ENCODE results near the gene PRPSAP1. TPM values are rescaled to one million over a fixed set of nuclear protein-coding genes. Genes with fewer than 3 reads are reported as not detected.
"Not testable (repeated sequence)": the region's sequence is repeated elsewhere in the genome, so short reads cannot be mapped to it uniquely, and the experiment has no call there.

Gene PRPSAP1
- total RNA-seq, 2 experiments from 2014 or later, result 63.9 to 64.7 TPM

- peaks cover 13% of the 10 kb centered on the region for H3K36me3 Mint-ChIP-seq
- CTCF ChIA-PET, result not testable (repeated sequence)
Measured at GRCh38 chr17:76346936-76347335, 6.8 kb downstream of the PRPSAP1 start.

GRCh38 chr17:76345377-76345974, 8.2 kb downstream of the PRPSAP1 start:
- DNase-seq (no peak), ATAC-seq (no peak)
- H3K36me3 Mint-ChIP-seq, result peaks cover 18% of the 10 kb centered on the region
- H3K4me1 Mint-ChIP-seq, result peaks cover 2% of the 10 kb centered on the region
- H3K9me3 Mint-ChIP-seq (ENCODE audit: low read depth), result no peaks in the 10 kb centered on the region
- CTCF ChIA-PET, result interaction anchor here (0.7 to 1.3 kb wide), 3 partner anchors 52 to 279 kb away, joined by 3 to 5 read pairs (median 3); no protein-coding TSS in a partner anchor
- H3K27ac Mint-ChIP-seq, result no peak overlapping the region
- no peaks in the 10 kb centered on the region for H3K27me3 Mint-ChIP-seq
- H3K4me3 Mint-ChIP-seq, result no peak overlapping the region

More at GRCh38 chr17:76346936-76347335, 6.8 kb downstream of the PRPSAP1 start:
- not testable (repeated sequence) for ATAC-seq; H3K27me3 Mint-ChIP-seq; H3K4me3 Mint-ChIP-seq; H3K27ac Mint-ChIP-seq; H3K4me1 Mint-ChIP-seq; DNase-seq; H3K9me3 Mint-ChIP-seq (ENCODE audit: low read depth)

DNA sequence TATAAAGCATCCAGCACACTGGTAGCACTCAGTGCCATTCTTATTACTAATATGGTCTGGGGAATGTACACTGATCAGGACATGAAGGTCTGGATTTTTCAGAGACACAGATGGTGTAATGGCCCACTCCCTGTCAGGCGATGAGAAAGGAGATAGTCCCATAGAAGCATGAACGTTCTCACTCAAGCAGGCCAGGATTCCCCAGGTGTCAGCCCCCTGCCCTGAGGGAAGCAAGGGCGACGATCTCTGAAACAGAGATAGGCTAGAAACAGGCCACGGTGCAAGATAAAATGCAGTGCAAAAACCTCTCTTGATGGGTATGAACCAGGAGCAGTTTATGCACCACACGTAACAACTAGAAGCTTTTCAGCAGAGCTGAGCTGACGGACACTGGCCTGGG, 10.6 kb downstream of the PRPSAP1 start:
- Mint-ChIP-seq H3K4me3 (no peak overlapping the region), H3K9me3 (ENCODE audit: low read depth) (no peaks in the 10 kb centered on the region), H3K27me3 (no peaks in the 10 kb centered on the region), H3K36me3 (peaks cover 18% of the 10 kb centered on the region), H3K4me1 (no peaks in the 10 kb centered on the region), H3K27ac (no peak overlapping the region)
- CTCF ChIA-PET, result interaction anchor here (1.7 kb wide), 1 partner anchor 55 kb away, joined by 4 read pairs; no protein-coding TSS in a partner anchor
- DNase-seq (no peak), ATAC-seq (no peak)

DNA sequence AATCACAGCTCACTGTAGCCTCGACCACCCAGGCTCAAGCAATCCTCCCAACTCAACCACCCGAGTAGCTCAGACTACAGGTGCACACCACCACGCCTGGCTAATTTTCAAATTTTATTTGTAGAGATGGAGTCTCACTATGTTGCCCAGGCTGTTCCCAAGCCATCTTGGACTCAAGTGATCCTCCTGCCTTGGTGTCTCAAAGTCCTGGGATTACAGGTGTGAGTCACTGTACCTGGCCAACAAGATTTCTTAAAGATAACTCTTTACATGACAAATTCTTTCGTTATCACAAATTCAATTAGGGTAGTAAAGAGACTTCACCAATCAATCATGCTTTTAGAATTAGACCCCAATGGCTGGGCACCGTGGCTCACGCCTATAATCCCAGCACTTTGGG, 12.4 kb downstream of the PRPSAP1 start:
- no peaks in the 10 kb centered on the region for H3K9me3 Mint-ChIP-seq (ENCODE audit: low read depth)
- ATAC-seq (no peak), DNase-seq (no peak)
- no peak overlapping the region for H3K4me3 Mint-ChIP-seq
- H3K36me3 Mint-ChIP-seq, result peaks cover 11% of the 10 kb centered on the region
- H3K27ac Mint-ChIP-seq, result no peak overlapping the region
- no peaks in the 10 kb centered on the region for H3K27me3 Mint-ChIP-seq
- CTCF ChIA-PET, result interaction anchor here (0.9 kb wide), 2 partner anchors 43 to 329 kb away, joined by 4 read pairs; partner anchors contain the start of gene SPHK1
- H3K4me1 Mint-ChIP-seq, result peaks cover 6% of the 10 kb centered on the region

- no peak overlapping the region for H3K27ac Mint-ChIP-seq
- no peak for DNase-seq
- peaks cover 11% of the 10 kb centered on the region for H3K36me3 Mint-ChIP-seq
- peaks cover 6% of the 10 kb centered on the region for H3K4me1 Mint-ChIP-seq
- ATAC-seq, result no peak
- no peaks in the 10 kb centered on the region for H3K9me3 Mint-ChIP-seq (ENCODE audit: low read depth)
- CTCF ChIA-PET, result interaction anchor here (1.0 to 1.3 kb wide), 2 partner anchors 34 to 71 kb away, joined by 3 to 4 read pairs; no protein-coding TSS in a partner anchor
- no peaks in the 10 kb centered on the region for H3K27me3 Mint-ChIP-seq
- no peak overlapping the region for H3K4me3 Mint-ChIP-seq
Measured at GRCh38 chr17:76337413-76337777, 16.3 kb downstream of the PRPSAP1 start.

DNA sequence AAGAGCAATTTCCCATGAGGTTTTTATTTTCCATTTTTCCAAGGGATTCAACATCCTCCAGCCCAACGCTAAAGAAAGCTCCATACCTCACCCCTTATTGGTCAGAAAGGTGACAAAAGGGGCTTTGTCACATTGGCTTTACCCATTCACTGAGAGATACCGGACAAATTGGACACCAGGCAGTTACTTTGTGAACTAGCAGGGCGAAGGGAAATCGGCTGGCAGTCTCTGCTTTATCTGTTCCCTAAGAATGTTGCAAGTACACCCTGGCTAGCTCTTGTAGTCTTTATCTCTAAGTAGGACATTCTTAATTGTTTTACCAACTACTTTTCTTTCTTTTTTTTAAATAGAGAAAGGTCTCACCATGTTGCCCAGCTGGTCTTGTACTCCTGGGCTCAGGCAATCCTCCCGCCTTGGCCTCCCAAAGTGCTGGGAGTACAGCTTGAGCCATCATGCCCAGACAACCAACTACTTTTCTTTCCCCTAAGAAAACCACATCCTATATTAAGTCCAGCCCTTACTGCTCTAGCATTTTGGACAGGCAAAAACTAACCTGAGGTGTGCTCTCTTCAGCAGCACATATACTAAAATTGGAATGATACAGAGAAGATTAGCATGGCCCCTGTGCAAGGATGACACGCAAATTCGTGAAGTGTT, 16.8 kb downstream of the PRPSAP1 start:
- Mint-ChIP-seq H3K27me3 (no peaks in the 10 kb centered on the region), H3K4me1 (peaks cover 6% of the 10 kb centered on the region), H3K27ac (no peak overlapping the region)

GRCh38 chr17:76335716-76336381, 17.9 kb downstream of the PRPSAP1 start:
- DNase-seq, result no peak
- CTCF ChIA-PET, result interaction anchor here (1.4 kb wide), 1 partner anchor 62 kb away, joined by 4 read pairs; no protein-coding TSS in a partner anchor
- H3K9me3 Mint-ChIP-seq (ENCODE audit: low read depth), result no peaks in the 10 kb centered on the region
- no peaks in the 10 kb centered on the region for H3K27me3 Mint-ChIP-seq
- no peak overlapping the region for H3K27ac Mint-ChIP-seq
- no peak for ATAC-seq
- H3K4me3 Mint-ChIP-seq, result no peak overlapping the region
- peaks cover 3% of the 10 kb centered on the region for H3K36me3 Mint-ChIP-seq
- peaks cover 6% of the 10 kb centered on the region for H3K4me1 Mint-ChIP-seq

More for the DNA sequence above, 16.8 kb downstream of the PRPSAP1 start:
- CTCF ChIA-PET, result interaction anchor here (1.0 kb wide), 1 partner anchor 33 kb away, joined by 3 read pairs; no protein-coding TSS in a partner anchor
- Mint-ChIP-seq H3K36me3 (peaks cover 7% of the 10 kb centered on the region), H3K4me3 (no peak overlapping the region), H3K9me3 (ENCODE audit: low read depth) (no peaks in the 10 kb centered on the region)
- ATAC-seq, result no peak
- DNase-seq, result no peak

DNA sequence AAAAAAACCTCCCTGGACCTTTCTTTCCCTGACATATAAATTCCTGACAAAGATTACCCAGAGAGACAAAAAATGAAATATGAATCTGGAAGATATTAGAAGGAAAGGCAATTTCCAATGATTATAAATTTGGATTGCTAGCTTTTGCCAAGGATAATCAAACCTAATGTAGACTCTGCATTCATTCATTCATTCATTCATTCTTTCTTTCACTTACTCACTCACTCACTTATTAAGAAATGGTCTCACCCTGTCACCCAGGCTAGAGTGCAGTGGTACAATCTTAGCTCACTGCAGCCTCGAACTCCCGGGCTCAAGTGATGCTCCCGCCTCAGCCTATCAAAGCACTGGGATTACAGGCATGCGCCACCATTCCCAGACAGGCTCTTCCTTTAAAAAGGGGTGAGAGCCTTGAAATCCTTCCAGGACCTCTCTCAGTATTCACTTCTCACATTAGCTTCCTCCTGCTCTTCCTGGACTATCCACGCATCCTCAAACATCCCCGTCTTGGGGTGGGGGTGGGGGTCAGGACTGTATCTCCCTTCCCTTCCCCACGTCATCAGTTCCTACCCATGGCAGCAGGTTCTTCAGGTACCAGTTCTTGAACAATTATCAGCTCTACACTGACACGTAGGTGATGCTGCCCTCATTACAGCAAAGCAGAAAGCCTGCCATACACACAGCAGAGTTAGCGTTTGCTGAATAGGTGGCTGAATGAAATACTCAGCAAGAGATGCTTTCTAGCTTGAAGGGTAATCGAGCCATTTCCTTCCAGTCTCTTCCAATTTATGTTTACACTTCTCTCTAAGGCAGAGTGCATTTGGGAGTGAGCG, 19.8 kb downstream of the PRPSAP1 start:
- Mint-ChIP-seq H3K27ac (no peak overlapping the region), H3K4me1 (peaks cover 6% of the 10 kb centered on the region), H3K27me3 (no peaks in the 10 kb centered on the region), H3K36me3 (peaks cover 5% of the 10 kb centered on the region), H3K9me3 (ENCODE audit: low read depth) (no peaks in the 10 kb centered on the region), H3K4me3 (no peak overlapping the region)
- no peak for ATAC-seq
- DNase-seq, result no peak
- CTCF ChIA-PET, result interaction anchor here (1.0 kb wide), 1 partner anchor 51 kb away, joined by 4 read pairs; no protein-coding TSS in a partner anchor

- CTCF ChIA-PET, result interaction anchor here (1.5 to 2.4 kb wide), 4 partner anchors 22 to 426 kb away, joined by 3 to 10 read pairs (median 6); partner anchors contain the start of gene PRPSAP1
Measured at GRCh38 chr17:76331083-76331482, 22.6 kb downstream of the PRPSAP1 start.

DNA sequence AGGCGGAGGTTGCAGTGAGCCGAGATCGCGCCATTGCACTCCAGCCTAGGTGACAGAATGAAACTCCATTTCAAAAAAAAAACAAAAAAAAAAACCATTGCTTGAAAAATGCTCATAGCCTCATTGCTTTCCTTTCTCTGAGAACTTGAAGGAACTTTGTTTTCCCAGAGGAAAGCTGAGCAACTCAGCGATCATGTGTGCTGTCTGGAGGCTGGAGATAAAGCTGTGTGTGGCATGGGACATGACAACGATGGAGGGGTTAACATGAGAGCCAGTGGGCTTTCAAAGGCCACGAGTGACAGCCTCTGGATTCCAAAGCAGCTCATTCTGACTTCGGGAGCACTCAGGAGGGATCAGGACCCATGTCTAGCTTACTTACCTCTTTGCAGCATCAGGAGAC, 24.1 kb downstream of the PRPSAP1 start:
- Mint-ChIP-seq H3K27ac (no peak overlapping the region), H3K4me1 (no peaks in the 10 kb centered on the region), H3K36me3 (peaks cover 16% of the 10 kb centered on the region), H3K4me3 (no peak overlapping the region), H3K9me3 (ENCODE audit: low read depth) (no peaks in the 10 kb centered on the region), H3K27me3 (no peaks in the 10 kb centered on the region)
- ATAC-seq, result no peak
- CTCF ChIA-PET, result interaction anchor here (1.5 to 2.4 kb wide), 2 partner anchors 68 to 424 kb away, joined by 3 to 7 read pairs; no protein-coding TSS in a partner anchor
- no peak for DNase-seq

More at GRCh38 chr17:76331083-76331482, 22.6 kb downstream of the PRPSAP1 start:
- Mint-ChIP-seq H3K27ac (no peak overlapping the region), H3K9me3 (ENCODE audit: low read depth) (no peaks in the 10 kb centered on the region), H3K27me3 (no peaks in the 10 kb centered on the region), H3K36me3 (peaks cover 16% of the 10 kb centered on the region), H3K4me3 (no peak overlapping the region), H3K4me1 (no peaks in the 10 kb centered on the region)
- ATAC-seq (no peak), DNase-seq (no peak)

GRCh38 chr17:76327696-76328095, 26.0 kb downstream of the PRPSAP1 start:
- no peaks in the 10 kb centered on the region for H3K4me1 Mint-ChIP-seq
- ATAC-seq, result no peak
- H3K36me3 Mint-ChIP-seq, result peaks cover 22% of the 10 kb centered on the region
- no peaks in the 10 kb centered on the region for H3K27me3 Mint-ChIP-seq
- no peak overlapping the region for H3K4me3 Mint-ChIP-seq
- CTCF ChIA-PET, result interaction anchor here (0.8 to 2.3 kb wide), 2 partner anchors 48 to 70 kb away, joined by 3 to 7 read pairs; no protein-coding TSS in a partner anchor
- DNase-seq, result no peak
- H3K9me3 Mint-ChIP-seq (ENCODE audit: low read depth), result no peaks in the 10 kb centered on the region
- no peak overlapping the region for H3K27ac Mint-ChIP-seq

GRCh38 chr17:76326306-76326705, 27.4 kb downstream of the PRPSAP1 start:
- DNase-seq (no peak), ATAC-seq (no peak)
- no peaks in the 10 kb centered on the region for H3K27me3 Mint-ChIP-seq
- no peaks in the 10 kb centered on the region for H3K9me3 Mint-ChIP-seq (ENCODE audit: low read depth)
- H3K4me1 Mint-ChIP-seq, result no peaks in the 10 kb centered on the region
- H3K27ac Mint-ChIP-seq, result no peak overlapping the region
- CTCF ChIA-PET, result interaction anchor here (1.1 kb wide), 1 partner anchor 312 kb away, joined by 5 read pairs; no protein-coding TSS in a partner anchor
- no peak overlapping the region for H3K4me3 Mint-ChIP-seq
- peaks cover 26% of the 10 kb centered on the region for H3K36me3 Mint-ChIP-seq
